ENCODE data around the gene PDGFC. TPM values are rescaled to one million over a fixed set of nuclear protein-coding genes. Genes with fewer than 3 reads are reported as not detected.

Gene PDGFC
- total and polyA plus RNA-seq, 2 of the 8 experiments (the other 6 are each of a cell fraction or from before 2014, with no cell fraction given), result 0.65 to 2.7 TPM

GRCh38 chr4:156815717-156816359 lies 155.8 kb downstream of the PDGFC start:
- H3K9ac ChIP-seq (replicated peaks in 1 of 4; ENCODE audit: extremely low read depth in 1 of 4, low read depth in 3 of 4, low read length in 3 of 4), result no peak overlapping the region
- H4K20me1 ChIP-seq (replicated peaks in 1 of 2; ENCODE audit: control insufficient read depth in 1 of 2, insufficient read depth in 2 of 2, low read length in 2 of 2), result no peaks in the 10 kb centered on the region
- no peak overlapping the region for H3K4me2 ChIP-seq (ENCODE audit: insufficient read depth in 1 of 2, low read depth in 2 of 2, low read length in 2 of 2)
- H2BK5ac ChIP-seq (ENCODE audit: low read depth, low read length), result no peak overlapping the region
- no peak overlapping the region for H3K18ac ChIP-seq (ENCODE audit: extremely low read depth, low read length)
- H3K4me1 ChIP-seq (replicated peaks in 1 of 4; ENCODE audit: control insufficient read depth in 3 of 4, insufficient read depth in 4 of 4, low read length in 3 of 4), result no peaks in the 10 kb centered on the region
- H3K23me2 ChIP-seq (ENCODE audit: low read depth, low read length), result no peaks in the 10 kb centered on the region
- H2BK120ac ChIP-seq (replicated peaks; ENCODE audit: low read depth, low read length), result no peak overlapping the region
- no peak overlapping the region for H3K56ac ChIP-seq (replicated peaks; ENCODE audit: insufficient read length, low read depth, low read length)
- H3K4me3 ChIP-seq (ENCODE audit: extremely low read depth in 1 of 4, insufficient read depth in 2 of 4, low read depth in 3 of 4, low read length in 4 of 4), result no peak overlapping the region
- no peak overlapping the region for H2AFZ ChIP-seq (ENCODE audit: low read length)
- H4K5ac ChIP-seq (ENCODE audit: insufficient read length, low read depth, low read length), result no peak overlapping the region
- H2AK5ac ChIP-seq (ENCODE audit: low read depth, low read length), result no peak overlapping the region
- H3K36me3 ChIP-seq (ENCODE audit: control insufficient read depth in 2 of 4, insufficient read depth in 4 of 4, low read length in 3 of 4), result no peaks in the 10 kb centered on the region
- no peaks in the 10 kb centered on the region for H3K79me1 ChIP-seq (ENCODE audit: low read depth, low read length)
- no peak overlapping the region for H4K8ac ChIP-seq (ENCODE audit: extremely low read depth, insufficient read depth, low read length)
- H3K79me2 ChIP-seq (ENCODE audit: control insufficient read depth in 1 of 2, insufficient read depth in 2 of 2, low read length in 2 of 2), result no peaks in the 10 kb centered on the region
- WGBS, 2 experiments (ENCODE audit: extremely low coverage in 1 of 2, insufficient coverage in 1 of 2, insufficient read length in 1 of 2, insufficient replicate concordance in 2 of 2, low coverage in 1 of 2, low lambda C conversion rate in 2 of 2, missing lambda C conversion rate in 1 of 2), result 94% methylated on average over 4 of the region's 4 CpGs; no CpG with 5 or more reads in 1 of the 2 experiments
- FAIRE-seq, result no peak
- ChIA-PET POLR2A (ENCODE audit: partially characterized antibody) (no interaction called here), CTCF (ENCODE audit: partially characterized antibody) (no interaction called here)
- no peak overlapping the region for H2BK15ac ChIP-seq (ENCODE audit: low read length)
- H3K27ac ChIP-seq (ENCODE audit: low read depth, low read length), result no peak overlapping the region
- H3K23ac ChIP-seq (ENCODE audit: insufficient read length), result no peak overlapping the region
- H2BK20ac ChIP-seq (ENCODE audit: low read length), result no peak overlapping the region
- no peaks in the 10 kb centered on the region for H3K9me3 ChIP-seq (ENCODE audit: insufficient read depth in 2 of 2, low read depth in 1 of 2, low read length in 1 of 2)
- H3K4ac ChIP-seq (replicated peaks; ENCODE audit: insufficient read length, low read depth, low read length), result no peak overlapping the region
- H2BK12ac ChIP-seq (ENCODE audit: low read depth, low read length), result no peak overlapping the region
- H3K14ac ChIP-seq (ENCODE audit: insufficient read length), result no peak overlapping the region
- no peaks in the 10 kb centered on the region for H3K27me3 ChIP-seq (replicated peaks in 1 of 4; ENCODE audit: control insufficient read depth in 3 of 4, extremely low read depth in 1 of 4, insufficient read depth in 3 of 4, low read length in 3 of 4)
- no peak for DNase-seq (ENCODE audit: low read depth in 1 of 2, low spot score in 2 of 2)
- no peak overlapping the region for H4K91ac ChIP-seq (replicated peaks; ENCODE audit: insufficient read length, low read length)
- TF ChIP-seq BACH1 (IDR thresholded peaks at IDR 0.05; ENCODE audit: low read length), result no peak
- TF ChIP-seq HDAC2 (IDR thresholded peaks at IDR 0.05; ENCODE audit: borderline replicate concordance in 1 of 2, low read depth in 2 of 2, low read length in 2 of 2), result no peak
- no peak for TF ChIP-seq CBX5 (IDR thresholded peaks at IDR 0.05; ENCODE audit: low read depth, low read length)
- no peak for TF ChIP-seq POLR2AphosphoS5 (IDR thresholded peaks at IDR 0.05; ENCODE audit: low read depth, low read length)
- no peak for TF ChIP-seq RNF2 (IDR thresholded peaks at IDR 0.05; ENCODE audit: borderline replicate concordance, low read depth, low read length, missing control alignments, poor library complexity, severe bottlenecking)
- no peak for TF ChIP-seq SP4 (IDR thresholded peaks at IDR 0.05; ENCODE audit: low read length)
- TF ChIP-seq YY1 (IDR thresholded peaks at IDR 0.05; ENCODE audit: low read depth, low read length), result no peak
- TF ChIP-seq PHF8 (conservative IDR thresholded peaks at IDR 0.05; ENCODE audit: low read depth, low read length), result no peak
- TF ChIP-seq SUZ12 (IDR thresholded peaks at IDR 0.05; ENCODE audit: low read length), result no peak
- no peak for TF ChIP-seq KDM1A (IDR thresholded peaks at IDR 0.05; ENCODE audit: borderline replicate concordance, low read length)
- no peak for TF ChIP-seq RXRA (IDR thresholded peaks at IDR 0.05; ENCODE audit: insufficient read depth, low read depth, low read length)
- TF ChIP-seq ATF2 (IDR thresholded peaks at IDR 0.05; ENCODE audit: low read length), result no peak
